IMR-90 (cell line): ENCODE measurements around the gene NPAS2. TPM values are rescaled to one million over a fixed set of nuclear protein-coding genes. Genes with fewer than 3 reads are reported as not detected.

Experiments
- ATAC-seq: fragments of 200-7000 bp; cut with Tn5 transposase; 2 replicates; pipeline ENCODE4 v1.9.1; 2020; ENCODE audit warnings: low read depth, mild to moderate bottlenecking, moderate library complexity
- BruUV-seq: library from RNA; stranded (reverse); fragments of 400-500 nt; replicated peaks from 2 replicates; lab custom pipeline; 2021; lab: Mats Ljungman, UMichigan
- CTCF ChIA-PET: fragments of 300-600 bp; formaldehyde crosslinking; extraction: SDS; loops from one replicate; lab custom pipeline; 2021; ENCODE audit warnings: antibody characterized with exemption; lab: Yijun Ruan, JAX
- POLR2A ChIA-PET: fragments of 300-600 bp; sonication (Branson Sonifier 250); formaldehyde crosslinking; loops from one replicate; lab custom pipeline; 2022; ENCODE audit warnings: antibody characterized with exemption; ENCODE audit not compliant: unreplicated experiment; lab: Charles Lee
- DNase-seq: peaks from one replicate; pipeline ENCODE4 v3.0.0; 2013
- H2AFZ ChIP-seq: replicated peaks from 2 replicates; pipeline ENCODE3; 2013; ENCODE audit warnings: low read length, mild to moderate bottlenecking; ENCODE audit not compliant: poor library complexity
- H2AK5ac ChIP-seq: 2 replicates; pipeline ENCODE4 v1.6.1; 2013; ENCODE audit warnings: low read depth, low read length, inconsistent platforms
- H2AK9ac ChIP-seq: replicated peaks from 2 replicates; pipeline ENCODE3; 2013; ENCODE audit warnings: mild to moderate bottlenecking, low read depth, low read length, moderate library complexity; ENCODE audit not compliant: poor library complexity
- H2BK120ac ChIP-seq: 2 replicates; pipeline ENCODE4 v1.6.1; 2013; ENCODE audit warnings: low read depth, low read length, inconsistent platforms
- H2BK15ac ChIP-seq: 3 replicates; pipeline ENCODE4 v1.6.1; 2013; ENCODE audit warnings: low read depth, low read length, inconsistent platforms
- H2BK20ac ChIP-seq: 2 replicates; pipeline ENCODE4 v1.6.1; 2013; ENCODE audit warnings: low read depth, mild to moderate bottlenecking, inconsistent platforms, low read length, moderate library complexity
- H2BK5ac ChIP-seq: 2 replicates; pipeline ENCODE4 v1.6.1; 2013; ENCODE audit warnings: mild to moderate bottlenecking, low read depth, low read length, inconsistent platforms; ENCODE audit not compliant: poor library complexity, severe bottlenecking
- H3K14ac ChIP-seq: replicated peaks from 2 replicates; pipeline ENCODE4 v1.6.1; 2013; ENCODE audit warnings: low read depth, low read length, inconsistent platforms
- H3K18ac ChIP-seq: 2 replicates; pipeline ENCODE4 v1.6.1; 2013; ENCODE audit warnings: low read depth, low read length, control low read depth
- H3K23ac ChIP-seq: 2 replicates; pipeline ENCODE4 v1.6.1; 2013; ENCODE audit warnings: low read depth, low read length, inconsistent platforms
- H3K27ac ChIP-seq: 2 replicates; pipeline ENCODE4 v1.5.1; 2013; ENCODE audit warnings: mild to moderate bottlenecking, control low read depth, low read length; ENCODE audit not compliant: insufficient read depth
- H3K27me3 ChIP-seq: 2 replicates; pipeline ENCODE4 v1.6.1; 2013; ENCODE audit warnings: low read length; ENCODE audit not compliant: control insufficient read depth, insufficient read depth
- H3K36me3 ChIP-seq: 2 replicates; pipeline ENCODE4 v1.6.1; 2013; ENCODE audit warnings: low read length, mixed read lengths; ENCODE audit not compliant: control insufficient read depth, insufficient read depth
- H3K4ac ChIP-seq: 2 replicates; pipeline ENCODE4 v1.6.1; 2013; ENCODE audit warnings: low read depth, low read length, inconsistent platforms
- H3K4me1 ChIP-seq: 2 replicates; pipeline ENCODE4 v1.6.1; 2013; ENCODE audit warnings: low read length, mixed read lengths; ENCODE audit not compliant: control insufficient read depth, insufficient read depth
- H3K4me2 ChIP-seq: 2 replicates; pipeline ENCODE4 v1.6.1; 2013; ENCODE audit warnings: low read depth, mild to moderate bottlenecking, control low read depth, low read length, moderate library complexity
- H3K4me3 ChIP-seq: 2 replicates; pipeline ENCODE4 v1.5.1; 2013; ENCODE audit warnings: low read depth, mild to moderate bottlenecking, control low read depth, low read length, moderate library complexity; ENCODE audit not compliant: insufficient read depth
- H3K56ac ChIP-seq: 2 replicates; pipeline ENCODE4 v1.6.1; 2013; ENCODE audit warnings: low read length, inconsistent platforms; ENCODE audit not compliant: insufficient read depth; ENCODE audit errors: extremely low read depth
- H3K79me1 ChIP-seq, 2 experiments: 2 replicates each; pipeline ENCODE4 v1.6.1; 2013; ENCODE audit warnings: low read length in 2 of 2, inconsistent platforms in 1 of 2, low read depth in 1 of 2
- H3K9ac ChIP-seq: 2 replicates; pipeline ENCODE4 v1.6.1; 2013; ENCODE audit warnings: low read depth, low read length, control low read depth
- H3K9me1 ChIP-seq: 2 replicates; pipeline ENCODE4 v1.6.1; 2013; ENCODE audit warnings: low read length, inconsistent platforms; ENCODE audit not compliant: insufficient read depth
- H3K9me3 ChIP-seq: 2 replicates; pipeline ENCODE4 v1.6.1; 2013; ENCODE audit warnings: low read length; ENCODE audit not compliant: control insufficient read depth, insufficient read depth
- H4K20me1 ChIP-seq: 2 replicates; pipeline ENCODE4 v1.6.1; 2013; ENCODE audit warnings: low read length, inconsistent platforms; ENCODE audit not compliant: insufficient read depth
- H4K5ac ChIP-seq: 2 replicates; pipeline ENCODE4 v1.6.1; 2013; ENCODE audit warnings: mild to moderate bottlenecking, low read depth, low read length, control low read depth
- H4K8ac ChIP-seq, 2 experiments: 2 replicates each; pipeline ENCODE4 v1.6.1; 2013; ENCODE audit warnings: low read depth in 2 of 2, low read length in 2 of 2, control low read depth in 1 of 2, inconsistent platforms in 1 of 2
- H4K91ac ChIP-seq: 2 replicates; pipeline ENCODE4 v1.6.1; 2013; ENCODE audit warnings: low read depth, low read length, inconsistent platforms; ENCODE audit not compliant: insufficient read depth
- BHLHE40 ChIP-seq: fragments of 150-350 bp; IDR thresholded peaks from 2 replicates; pipeline ENCODE4 v1.6.1; 2016; ENCODE audit warnings: mild to moderate bottlenecking, low read depth, low read length
- CEBPB ChIP-seq: IDR thresholded peaks from 2 replicates; pipeline ENCODE4 v1.6.1; 2012; ENCODE audit warnings: low read depth, low read length, improper control_type of control experiment
- RAD21 ChIP-seq: IDR thresholded peaks from 2 replicates; pipeline ENCODE4 v1.6.1; 2012; ENCODE audit warnings: low read length, improper control_type of control experiment
- SMC3 ChIP-seq: fragments of 150-350 bp; IDR thresholded peaks from 2 replicates; pipeline ENCODE4 v1.6.1; 2016; ENCODE audit warnings: low read depth, mild to moderate bottlenecking, antibody characterized with exemption, low read length, moderate library complexity
- WGBS, 2 experiments: methylation state at CpG; one replicate each; pipeline versions ENCODE4 v1.1.5 to v1.1.7; 2013; ENCODE audit warnings: missing lambda C conversion rate in 2 of 2; ENCODE audit not compliant: insufficient read length in 1 of 2; ENCODE audit errors: extremely low coverage in 2 of 2; 5-methylcytosine and 5-hydroxymethylcytosine counted together
- dilution Hi-C: fragments of 300-500 bp; cut with HindIII; formaldehyde crosslinking; loops from one replicate; pipeline ENCODE4 v1.14.3; 2018; ENCODE audit warnings: low sequenced_read_pairs; ENCODE audit not compliant: unreplicated experiment
- in situ Hi-C: fragments of 300-500 bp; cut with MboI; formaldehyde crosslinking; loops from 3 replicates; pipeline ENCODE4 v1.14.3; 2019; ENCODE audit warnings: low sequenced_read_pairs, inconsistent platforms, mixed read lengths
- intact Hi-C: fragments of 100-400 bp; cut with micrococcal nuclease; formaldehyde crosslinking; loops from 2 replicates; pipeline ENCODE4 v1.10.0; 2022
- polyA plus RNA-seq, 3 experiments: library from polyadenylated mRNA; depleted of rRNA; stranded (reverse); fragments of >200 nt; gene quantifications; 2 replicates each; pipeline ENCODE4 v1.2.3, GENCODE V29; 2012; ENCODE audit warnings: low replicate concordance in 1 of 3
- total RNA-seq: library from RNA; depleted of rRNA; stranded (reverse); fragments of >200 nt; gene quantifications from 2 replicates; pipeline ENCODE4 v1.2.3, GENCODE V29; 2012

The NPAS2 gene
- total and polyA plus RNA-seq, 2 of the 4 experiments (the other 2 are of a cell fraction): 5.2 to 14.8 TPM

DNA sequence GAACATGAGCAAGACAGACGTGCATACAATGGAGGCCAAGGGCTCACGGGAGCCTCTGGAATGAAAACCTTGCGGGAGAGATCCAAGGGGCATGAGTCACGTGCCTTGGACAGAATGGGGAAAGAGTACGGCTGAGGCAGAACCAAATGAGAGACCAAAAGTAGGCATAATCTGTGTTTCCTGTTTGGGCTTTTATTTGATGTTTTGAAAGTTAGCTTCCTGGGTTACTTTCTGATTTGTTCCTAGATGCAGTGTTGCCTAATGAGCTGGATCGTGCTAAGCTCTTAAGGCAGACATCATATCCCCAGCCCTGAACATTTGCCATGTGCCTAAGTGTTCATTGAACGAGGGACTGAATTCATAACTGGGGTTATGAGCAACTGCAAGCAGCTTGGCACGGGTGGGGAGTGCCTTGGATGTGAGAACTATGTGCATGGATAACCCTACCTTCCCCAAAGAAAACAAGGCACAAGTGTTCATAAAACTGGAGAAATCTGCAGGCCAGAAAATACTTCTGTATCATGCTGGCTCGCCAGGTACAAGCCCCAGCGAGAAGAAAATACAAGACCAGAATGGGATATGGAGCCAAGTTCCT lies 121.8 kb downstream of the NPAS2 start:
- intact Hi-C loops: no loop called here
- H2BK20ac ChIP-seq: no peak overlapping the region
- no peaks in the 10 kb centered on the region for H3K79me1 ChIP-seq
- no peak overlapping the region for H3K27ac ChIP-seq
- 66% methylated on average over 6 of the region's 10 CpGs; no CpG with 5 or more reads in 1 of the 2 experiments for WGBS, 2 experiments
- no peak overlapping the region for H2BK120ac ChIP-seq
- no peak overlapping the region for H3K4me3 ChIP-seq
- no peaks in the 10 kb centered on the region for H3K9me3 ChIP-seq
- H3K4ac ChIP-seq: no peak overlapping the region
- H2AK9ac ChIP-seq: peak overlapping the region; percentile 3
- H3K27me3 ChIP-seq: no peaks in the 10 kb centered on the region
- TF ChIP-seq BHLHE40 (peak; percentile 25; the same call in 1 of the 2 replicates), CEBPB (no peak), RAD21 (no peak), SMC3 (no peak)
- peaks cover 24% of the 10 kb centered on the region for H3K9me1 ChIP-seq
- ChIA-PET POLR2A (no interaction called here), CTCF (no interaction called here)
- no peak overlapping the region for H4K5ac ChIP-seq
- no peak overlapping the region for H3K18ac ChIP-seq
- no peak overlapping the region for H3K23ac ChIP-seq
- no peak overlapping the region; the same call in 1 of the 2 replicates for H3K14ac ChIP-seq
- in situ Hi-C loops: no loop called here
- H3K9ac ChIP-seq: no peak overlapping the region
- dilution Hi-C loops: no loop called here
- H2AK5ac ChIP-seq: no peak overlapping the region
- peak; percentile 52; the same call in 1 of the 2 replicates for ATAC-seq
- no peak overlapping the region for H4K8ac ChIP-seq
- H3K4me1 ChIP-seq: peaks cover 6% of the 10 kb centered on the region
- no TSS peak for BruUV-seq
- no peak overlapping the region for H2AFZ ChIP-seq
- no peak overlapping the region for H3K56ac ChIP-seq
- no peaks in the 10 kb centered on the region; the same call in 1 of the 2 replicates for H3K36me3 ChIP-seq
- no peak overlapping the region for H3K4me2 ChIP-seq
- DNase-seq: peak; percentile 54
- H2BK5ac ChIP-seq: no peak overlapping the region
- H2BK15ac ChIP-seq: no peak overlapping the region
- H4K91ac ChIP-seq: no peak overlapping the region
- H4K20me1 ChIP-seq: no peaks in the 10 kb centered on the region
